ENCODE results near the gene HECTD4. TPM values are rescaled to one million over a fixed set of nuclear protein-coding genes. Genes with fewer than 3 reads are reported as not detected.

HECTD4 gene
- polyA plus RNA-seq, 1 donor from 2014 or later: 15.8 TPM

- Histone ChIP-seq H3K9me2 (ENCODE audit: insufficient read depth, low read length) (no peaks in the 10 kb centered on the region), H3K27ac (ENCODE audit: low read length) (no peak overlapping the region), H4K20me1 (ENCODE audit: insufficient read depth) (no peaks in the 10 kb centered on the region), H3K27me3 (ENCODE audit: insufficient read depth, low read depth, low read length) (no peaks in the 10 kb centered on the region), H3F3A (ENCODE audit: insufficient read depth, low read length, poor library complexity, severe bottlenecking) (no peaks in the 10 kb centered on the region), H3K79me2 (replicated peaks; ENCODE audit: insufficient read depth, low read length) (no peaks in the 10 kb centered on the region), H3K36me3 (ENCODE audit: insufficient read depth, low read length) (peaks cover 7% of the 10 kb centered on the region), H3K9me3 (ENCODE audit: low read length) (no peaks in the 10 kb centered on the region), H3K4me2 (ENCODE audit: low read length) (no peak overlapping the region), H2AFZ (ENCODE audit: low read depth, low read length) (no peak overlapping the region), H3K4me3 (ENCODE audit: low read length) (no peak overlapping the region), H3K9ac (ENCODE audit: low read length) (no peak overlapping the region)
- TF ChIP-seq, protein P1, sequence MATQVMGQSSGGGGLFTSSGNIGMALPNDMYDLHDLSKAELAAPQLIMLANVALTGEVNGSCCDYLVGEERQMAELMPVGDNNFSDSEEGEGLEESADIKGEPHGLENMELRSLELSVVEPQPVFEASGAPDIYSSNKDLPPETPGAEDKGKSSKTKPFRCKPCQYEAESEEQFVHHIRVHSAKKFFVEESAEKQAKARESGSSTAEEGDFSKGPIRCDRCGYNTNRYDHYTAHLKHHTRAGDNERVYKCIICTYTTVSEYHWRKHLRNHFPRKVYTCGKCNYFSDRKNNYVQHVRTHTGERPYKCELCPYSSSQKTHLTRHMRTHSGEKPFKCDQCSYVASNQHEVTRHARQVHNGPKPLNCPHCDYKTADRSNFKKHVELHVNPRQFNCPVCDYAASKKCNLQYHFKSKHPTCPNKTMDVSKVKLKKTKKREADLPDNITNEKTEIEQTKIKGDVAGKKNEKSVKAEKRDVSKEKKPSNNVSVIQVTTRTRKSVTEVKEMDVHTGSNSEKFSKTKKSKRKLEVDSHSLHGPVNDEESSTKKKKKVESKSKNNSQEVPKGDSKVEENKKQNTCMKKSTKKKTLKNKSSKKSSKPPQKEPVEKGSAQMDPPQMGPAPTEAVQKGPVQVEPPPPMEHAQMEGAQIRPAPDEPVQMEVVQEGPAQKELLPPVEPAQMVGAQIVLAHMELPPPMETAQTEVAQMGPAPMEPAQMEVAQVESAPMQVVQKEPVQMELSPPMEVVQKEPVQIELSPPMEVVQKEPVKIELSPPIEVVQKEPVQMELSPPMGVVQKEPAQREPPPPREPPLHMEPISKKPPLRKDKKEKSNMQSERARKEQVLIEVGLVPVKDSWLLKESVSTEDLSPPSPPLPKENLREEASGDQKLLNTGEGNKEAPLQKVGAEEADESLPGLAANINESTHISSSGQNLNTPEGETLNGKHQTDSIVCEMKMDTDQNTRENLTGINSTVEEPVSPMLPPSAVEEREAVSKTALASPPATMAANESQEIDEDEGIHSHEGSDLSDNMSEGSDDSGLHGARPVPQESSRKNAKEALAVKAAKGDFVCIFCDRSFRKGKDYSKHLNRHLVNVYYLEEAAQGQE (IDR thresholded peaks at IDR 0.05; ENCODE audit: borderline replicate concordance): no peak
- TF ChIP-seq POLR2AphosphoS5 (IDR thresholded peaks at IDR 0.05) (no peak), SMC3 (conservative IDR thresholded peaks at IDR 0.05; ENCODE audit: poor library complexity) (no peak), EZH2 (IDR thresholded peaks at IDR 0.05; ENCODE audit: borderline replicate concordance, insufficient read depth, low read length, poor library complexity, severe bottlenecking) (no peak), MXI1 (conservative IDR thresholded peaks at IDR 0.05; ENCODE audit: poor library complexity, severe bottlenecking) (no peak), EP300 (conservative IDR thresholded peaks at IDR 0.05; ENCODE audit: poor library complexity, severe bottlenecking) (no peak), RAD21 (conservative IDR thresholded peaks at IDR 0.05) (no peak), TAF1 (IDR thresholded peaks at IDR 0.05; ENCODE audit: low read depth) (no peak)
- TF ChIP-seq, protein P2, sequence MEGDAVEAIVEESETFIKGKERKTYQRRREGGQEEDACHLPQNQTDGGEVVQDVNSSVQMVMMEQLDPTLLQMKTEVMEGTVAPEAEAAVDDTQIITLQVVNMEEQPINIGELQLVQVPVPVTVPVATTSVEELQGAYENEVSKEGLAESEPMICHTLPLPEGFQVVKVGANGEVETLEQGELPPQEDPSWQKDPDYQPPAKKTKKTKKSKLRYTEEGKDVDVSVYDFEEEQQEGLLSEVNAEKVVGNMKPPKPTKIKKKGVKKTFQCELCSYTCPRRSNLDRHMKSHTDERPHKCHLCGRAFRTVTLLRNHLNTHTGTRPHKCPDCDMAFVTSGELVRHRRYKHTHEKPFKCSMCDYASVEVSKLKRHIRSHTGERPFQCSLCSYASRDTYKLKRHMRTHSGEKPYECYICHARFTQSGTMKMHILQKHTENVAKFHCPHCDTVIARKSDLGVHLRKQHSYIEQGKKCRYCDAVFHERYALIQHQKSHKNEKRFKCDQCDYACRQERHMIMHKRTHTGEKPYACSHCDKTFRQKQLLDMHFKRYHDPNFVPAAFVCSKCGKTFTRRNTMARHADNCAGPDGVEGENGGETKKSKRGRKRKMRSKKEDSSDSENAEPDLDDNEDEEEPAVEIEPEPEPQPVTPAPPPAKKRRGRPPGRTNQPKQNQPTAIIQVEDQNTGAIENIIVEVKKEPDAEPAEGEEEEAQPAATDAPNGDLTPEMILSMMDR (IDR thresholded peaks at IDR 0.05; ENCODE audit: poor library complexity, severe bottlenecking): no peak
These were observed 232.6 kb downstream of the HECTD4 start for GRCh38 chr12:112149596-112149995.

- Histone ChIP-seq H3F3A (ENCODE audit: insufficient read depth, low read length, poor library complexity, severe bottlenecking) (no peaks in the 10 kb centered on the region), H3K27ac (ENCODE audit: low read length) (no peak overlapping the region), H3K4me3 (ENCODE audit: low read length) (no peak overlapping the region), H3K79me2 (replicated peaks; ENCODE audit: insufficient read depth, low read length) (no peaks in the 10 kb centered on the region), H2AFZ (ENCODE audit: low read depth, low read length) (no peak overlapping the region), H3K36me3 (ENCODE audit: insufficient read depth, low read length) (peaks cover 7% of the 10 kb centered on the region), H3K27me3 (ENCODE audit: insufficient read depth, low read depth, low read length) (no peaks in the 10 kb centered on the region), H3K4me2 (ENCODE audit: low read length) (no peak overlapping the region), H4K20me1 (ENCODE audit: insufficient read depth) (no peaks in the 10 kb centered on the region), H3K9me2 (ENCODE audit: insufficient read depth, low read length) (no peaks in the 10 kb centered on the region), H3K9me3 (ENCODE audit: low read length) (no peaks in the 10 kb centered on the region), H3K9ac (ENCODE audit: low read length) (no peak overlapping the region)
- TF ChIP-seq EP300 (conservative IDR thresholded peaks at IDR 0.05; ENCODE audit: poor library complexity, severe bottlenecking) (no peak), RAD21 (conservative IDR thresholded peaks at IDR 0.05) (no peak), SMC3 (conservative IDR thresholded peaks at IDR 0.05; ENCODE audit: poor library complexity) (no peak), POLR2AphosphoS5 (IDR thresholded peaks at IDR 0.05) (no peak), EZH2 (IDR thresholded peaks at IDR 0.05; ENCODE audit: borderline replicate concordance, insufficient read depth, low read length, poor library complexity, severe bottlenecking) (no peak), MXI1 (conservative IDR thresholded peaks at IDR 0.05; ENCODE audit: poor library complexity, severe bottlenecking) (no peak), TAF1 (IDR thresholded peaks at IDR 0.05; ENCODE audit: low read depth) (no peak)
- TF ChIP-seq, protein P2 (IDR thresholded peaks at IDR 0.05; ENCODE audit: poor library complexity, severe bottlenecking): no peak
- TF ChIP-seq, protein P1 (IDR thresholded peaks at IDR 0.05; ENCODE audit: borderline replicate concordance): no peak
These were observed 234.2 kb downstream of the HECTD4 start for GRCh38 chr12:112148031-112148513.

Data from neural cell (in vitro differentiated cells).